SK-N-SH (cell line): ENCODE measurements around the gene HOXD11. TPM values are rescaled to one million over a fixed set of nuclear protein-coding genes. Genes with fewer than 3 reads are reported as not detected.

Experiments used
- CTCF ChIA-PET: fragments of 300-600, 350-600 bp; formaldehyde crosslinking; extraction: SDS; loops from one replicate; lab custom pipeline; 2021; lab: Yijun Ruan, JAX
- POLR2A ChIA-PET: fragments of 350-600 bp; sonication (Branson Sonifier 250); formaldehyde crosslinking; extraction: SDS; loops from one replicate; lab custom pipeline; 2020; ENCODE audit warnings: antibody characterized with exemption, inconsistent platforms; lab: Yijun Ruan, JAX
- DNase-seq: peaks from one replicate; pipeline ENCODE4 v3.0.0; 2012
- H2AFZ ChIP-seq: fragments of 200-600 bp; sonication (generic); 2 replicates; pipeline ENCODE4 v1.8.1; 2016; ENCODE audit warnings: antibody characterized with exemption, mild to moderate bottlenecking, low read depth
- H3F3A ChIP-seq: fragments of 200-600 bp; sonication (generic); replicated peaks from 2 replicates; pipeline ENCODE3; 2016; ENCODE audit warnings: antibody characterized with exemption, mild to moderate bottlenecking; ENCODE audit not compliant: insufficient read depth
- H3K27ac ChIP-seq, 2 experiments: fragments of 200-500 bp in 1 of 2; fragments of 200-600 bp in 1 of 2; sonication (Bioruptor generic) in 1 of 2; sonication (generic), shearing (Covaris generic) in 1 of 2; 2 replicates each; pipeline versions ENCODE4 v1.5.1 to v1.6.1; 2014 to 2016; ENCODE audit warnings: low read depth in 2 of 2, inconsistent platforms in 1 of 2, low read length in 1 of 2, mild to moderate bottlenecking in 1 of 2, mixed read lengths in 1 of 2
- H3K27me3 ChIP-seq: fragments of 200-600 bp; sonication (generic), shearing (Covaris generic); 2 replicates; pipeline ENCODE4 v1.6.1; 2016; ENCODE audit warnings: mixed run types; ENCODE audit not compliant: insufficient read depth
- H3K36me3 ChIP-seq, 2 experiments: fragments of 200-500 bp in 1 of 2; fragments of 200-600 bp in 1 of 2; sonication (Bioruptor generic) in 1 of 2; sonication (generic) in 1 of 2; replicated peaks in 1 of 2; 2 replicates each; pipeline versions ENCODE3 to v1.5.1; 2014 to 2016; ENCODE audit warnings: low read length in 1 of 2, mild to moderate bottlenecking in 1 of 2; ENCODE audit not compliant: insufficient read depth in 2 of 2, control insufficient read depth in 1 of 2
- H3K4me1 ChIP-seq, 2 experiments: fragments of 200-500 bp in 1 of 2; fragments of 200-600 bp in 1 of 2; sonication (Bioruptor generic) in 1 of 2; sonication (generic), shearing (Covaris generic) in 1 of 2; 2 replicates each; pipeline versions ENCODE4 v1.5.1 to v1.6.1; 2014 to 2016; ENCODE audit warnings: low read depth in 1 of 2, low read length in 1 of 2, mixed run types in 1 of 2; ENCODE audit not compliant: insufficient read depth in 2 of 2, control insufficient read depth in 1 of 2
- H3K4me2 ChIP-seq: fragments of 200-600 bp; sonication (generic), shearing (Covaris generic); 2 replicates; pipeline ENCODE4 v1.6.1; 2017; ENCODE audit warnings: mixed run types
- H3K4me3 ChIP-seq, 2 experiments: fragments of 200-500 bp in 1 of 2; fragments of 200-600 bp in 1 of 2; sonication (Bioruptor generic) in 1 of 2; sonication (generic), shearing (Covaris generic) in 1 of 2; 2 replicates each; pipeline versions ENCODE4 v1.5.1 to v1.8.1; 2014 to 2016; ENCODE audit warnings: low read depth in 2 of 2, inconsistent platforms in 1 of 2, low read length in 1 of 2, mild to moderate bottlenecking in 1 of 2, mixed read lengths in 1 of 2, moderate library complexity in 1 of 2
- H3K79me2 ChIP-seq: fragments of 200-600 bp; sonication (generic); 2 replicates; pipeline ENCODE4 v1.8.1; 2017; ENCODE audit warnings: mild to moderate bottlenecking; ENCODE audit not compliant: insufficient read depth
- H3K9ac ChIP-seq: fragments of 200-600 bp; sonication (generic); 2 replicates; pipeline ENCODE4 v1.6.1; 2017; ENCODE audit warnings: mixed run types
- H3K9me2 ChIP-seq: fragments of 200-600 bp; sonication (generic); 2 replicates; pipeline ENCODE4 v1.6.1; 2017; ENCODE audit warnings: mixed run types
- H3K9me3 ChIP-seq: fragments of 200-600 bp; sonication (generic); 2 replicates; pipeline ENCODE4 v1.6.1; 2017; ENCODE audit warnings: mixed run types, mild to moderate bottlenecking, moderate library complexity
- H4K20me1 ChIP-seq: fragments of 200-600 bp; sonication (generic); 2 replicates; pipeline ENCODE4 v1.6.1; 2017; ENCODE audit warnings: mild to moderate bottlenecking, mixed run types; ENCODE audit not compliant: insufficient read depth
- CTCF ChIP-seq: fragments of 200-600 bp; sonication (generic); IDR thresholded peaks from 2 replicates; pipeline ENCODE4 v1.6.1; 2017; ENCODE audit warnings: antibody characterized with exemption, mild to moderate bottlenecking, moderate library complexity
- ELF1 ChIP-seq: IDR thresholded peaks from 2 replicates; pipeline ENCODE4 v1.4.0; 2012
- EZH2phosphoT487 ChIP-seq: fragments of 200-600 bp; sonication (generic); IDR thresholded peaks from 2 replicates; pipeline ENCODE4 v1.6.1; 2017; ENCODE audit warnings: low read depth, mixed run types, mild to moderate bottlenecking, antibody characterized with exemption, moderate library complexity, borderline replicate concordance
- FOXJ3 ChIP-seq: sonication (generic); formaldehyde crosslinking; IDR thresholded peaks from 2 replicates; pipeline ENCODE4 v1.5.1; 2020; ENCODE audit warnings: mild to moderate bottlenecking, missing genetic modification reagents
- GATA2 ChIP-seq: sonication (generic); formaldehyde crosslinking; IDR thresholded peaks from 2 replicates; pipeline ENCODE4 v1.5.0; 2020; ENCODE audit warnings: mild to moderate bottlenecking, missing genetic modification reagents
- IRF3 ChIP-seq: fragments of 150-350 bp; IDR thresholded peaks from 2 replicates; pipeline ENCODE4 v1.6.1; 2016; ENCODE audit warnings: mild to moderate bottlenecking, low read depth, low read length
- JUND ChIP-seq: IDR thresholded peaks from 2 replicates; pipeline ENCODE4 v1.4.0; 2012
- MAX ChIP-seq: IDR thresholded peaks from 2 replicates; pipeline ENCODE4 v1.4.0; 2012; ENCODE audit warnings: low read depth
- MEF2A ChIP-seq: IDR thresholded peaks from 2 replicates; pipeline ENCODE4 v1.4.0; 2012; ENCODE audit warnings: low read depth, borderline replicate concordance
- MXI1 ChIP-seq: IDR thresholded peaks from 2 replicates; pipeline ENCODE4 v1.6.1; 2012; ENCODE audit warnings: mild to moderate bottlenecking, low read depth, low read length, improper control_type of control experiment
- NRF1 ChIP-seq: IDR thresholded peaks from 2 replicates; pipeline ENCODE4 v1.6.1; 2012; ENCODE audit warnings: low read depth, mild to moderate bottlenecking, low read length
- RAD21 ChIP-seq: IDR thresholded peaks from 2 replicates; pipeline ENCODE4 v1.6.1; 2012; ENCODE audit warnings: mild to moderate bottlenecking, low read length
- RCOR1 ChIP-seq: fragments of 150-350 bp; IDR thresholded peaks from 2 replicates; pipeline ENCODE4 v1.6.1; 2017; ENCODE audit warnings: antibody characterized with exemption, low read length
- REST ChIP-seq: IDR thresholded peaks from 2 replicates; pipeline ENCODE4 v1.6.1; 2012; ENCODE audit warnings: mild to moderate bottlenecking, low read depth, low read length, moderate library complexity
- RFX5 ChIP-seq: IDR thresholded peaks from 2 replicates; pipeline ENCODE4 v1.6.1; 2012; ENCODE audit warnings: mild to moderate bottlenecking, improper control_type of control experiment, low read length
- SMC3 ChIP-seq: IDR thresholded peaks from 2 replicates; pipeline ENCODE4 v1.6.1; 2012; ENCODE audit warnings: low read depth, low read length, improper control_type of control experiment
- TAF1 ChIP-seq: IDR thresholded peaks from 2 replicates; pipeline ENCODE4 v1.6.1; 2012; ENCODE audit warnings: low read depth, mild to moderate bottlenecking, low read length, moderate library complexity, borderline replicate concordance
- WGBS: methylation state at CpG from one replicate; pipeline ENCODE4 v1.1.6; 2017; ENCODE audit warnings: low lambda C conversion rate; 5-methylcytosine and 5-hydroxymethylcytosine counted together
- polyA plus RNA-seq, 3 experiments: library from polyadenylated mRNA; depleted of rRNA; stranded (reverse); fragments of >200 nt; gene quantifications; 2 replicates each; pipeline ENCODE4 v1.2.3, GENCODE V29; 2012

The HOXD11 gene
- polyA plus RNA-seq, 1 of the 3 experiments (the other 2 are of a cell fraction), result not detected

GRCh38 chr2:176081837-176082524 is 25.1 kb upstream of the HOXD11 start:
- H3K27ac ChIP-seq, result no peak overlapping the region
- no peaks in the 10 kb centered on the region for H3K36me3 ChIP-seq
- DNase-seq, result peak; percentile 76
- CTCF ChIA-PET, result interaction anchor here (1.0 to 12.1 kb wide), 12 partner anchors 13 to 1382 kb away, joined by 3 to 262 read pairs (median 16); partner anchors contain the start of gene HOXD13
- H3K9ac ChIP-seq, result no peak overlapping the region
- peaks cover 0 to 35% of the 10 kb centered on the region in 2 experiments; a peak in 1 of 4 replicates for H3K4me1 ChIP-seq
- peaks cover 3% of the 10 kb centered on the region for H3F3A ChIP-seq
- no peaks in the 10 kb centered on the region for H3K9me3 ChIP-seq
- WGBS, result 12% methylated on average over 41 of the region's 62 CpGs
- POLR2A ChIA-PET, result no interaction called here
- no peak overlapping the region; a peak in 1 of 4 replicates for H3K4me3 ChIP-seq
- no peaks in the 10 kb centered on the region for H3K79me2 ChIP-seq
- no peak overlapping the region for H2AFZ ChIP-seq
- H3K27me3 ChIP-seq, result peaks cover 86% of the 10 kb centered on the region
- peaks cover 17% of the 10 kb centered on the region; the same call in 1 of the 2 replicates for H4K20me1 ChIP-seq
- TF ChIP-seq EZH2phosphoT487 (peak; percentile 67; the same call in 1 of the 2 replicates), MEF2A (no peak)
- TF ChIP-seq, all 33 proteins: peak for 1
- Histone ChIP-seq H3K4me2 (no peak overlapping the region), H3K9me2 (no peaks in the 10 kb centered on the region)

- H3F3A ChIP-seq, result peaks cover 3% of the 10 kb centered on the region
- peaks cover 91% of the 10 kb centered on the region for H3K27me3 ChIP-seq
- DNase-seq, result no peak
- ChIA-PET CTCF (interaction anchor here (1.0 to 12.1 kb wide), 11 partner anchors 12 to 1383 kb away, joined by 3 to 262 read pairs (median 22); partner anchors contain the start of gene HOXD13), POLR2A (no interaction called here)
- H3K9ac ChIP-seq, result no peak overlapping the region
- H3K4me1 ChIP-seq, result peaks cover 0 to 35% of the 10 kb centered on the region in 2 experiments; a peak in 1 of 4 replicates
- no peak overlapping the region for H3K27ac ChIP-seq
- H3K36me3 ChIP-seq, result no peaks in the 10 kb centered on the region
- no peak overlapping the region for H3K4me2 ChIP-seq
- TF ChIP-seq MAX (no peak), CTCF (no peak), FOXJ3 (CRISPR knock-in tag) (no peak), RFX5 (no peak), NRF1 (no peak), MXI1 (no peak), REST (no peak), TAF1 (no peak), SMC3 (no peak), RCOR1 (no peak), RAD21 (no peak), GATA2 (CRISPR knock-in tag) (no peak), ELF1 (no peak), IRF3 (no peak), JUND (no peak)
- H3K9me3 ChIP-seq, result no peaks in the 10 kb centered on the region
- H3K4me3 ChIP-seq, result no peak overlapping the region; a peak in 1 of 4 replicates
- no peak overlapping the region for H2AFZ ChIP-seq
- H3K9me2 ChIP-seq, result no peaks in the 10 kb centered on the region
- peaks cover 20% of the 10 kb centered on the region; the same call in 1 of the 2 replicates for H4K20me1 ChIP-seq
- H3K79me2 ChIP-seq, result no peaks in the 10 kb centered on the region
- 15% methylated on average over 10 of the region's 10 CpGs for WGBS
Measured at GRCh38 chr2:176082525-176082823, 24.6 kb upstream of the HOXD11 start.
